HG02840 (cell line): ENCODE measurements around the gene TTC5.
"Not testable (repeated sequence)": the region's sequence is repeated elsewhere in the genome, so short reads cannot be mapped to it uniquely, and the experiment has no call there.

Experiments used
- ATAC-seq: cut with Tn5 transposase; IDR thresholded peaks from one replicate; pipeline ENCODE4 v1.9.1; 2021; ENCODE audit warnings: mild to moderate bottlenecking, moderate library complexity, moderate number of reproducible peaks; ENCODE audit not compliant: unreplicated experiment, low FRiP score

The TTC5 gene

GRCh38 chr14:20305265-20306078, at the start of gene TTC5:
Gene TTC5 (minus strand): TSS chr14:20305951. CDS start chr14:20305937, 14 bp downstream.
- peak; percentile 85 for ATAC-seq

DNA sequence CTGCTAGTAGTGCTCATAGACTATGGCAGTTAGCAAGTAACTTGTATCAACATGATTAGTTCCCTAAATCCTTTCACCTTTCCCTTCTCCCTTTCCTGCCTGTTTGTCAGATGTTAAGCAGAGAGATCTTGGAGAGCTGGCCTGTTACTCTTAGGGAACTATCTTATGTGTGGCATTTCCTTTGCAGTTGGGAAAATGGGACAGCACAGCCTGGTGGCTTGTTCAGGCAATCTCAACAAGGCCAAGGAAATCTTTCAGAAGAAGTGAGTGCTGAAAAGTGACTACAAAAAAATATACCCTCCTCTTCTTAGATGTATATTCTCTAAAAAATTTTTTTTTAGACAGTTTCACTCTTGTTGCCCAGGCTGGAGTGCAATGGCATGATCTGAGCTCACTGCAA, 45.1 kb upstream of the TTC5 start:
- no peak for ATAC-seq

DNA sequence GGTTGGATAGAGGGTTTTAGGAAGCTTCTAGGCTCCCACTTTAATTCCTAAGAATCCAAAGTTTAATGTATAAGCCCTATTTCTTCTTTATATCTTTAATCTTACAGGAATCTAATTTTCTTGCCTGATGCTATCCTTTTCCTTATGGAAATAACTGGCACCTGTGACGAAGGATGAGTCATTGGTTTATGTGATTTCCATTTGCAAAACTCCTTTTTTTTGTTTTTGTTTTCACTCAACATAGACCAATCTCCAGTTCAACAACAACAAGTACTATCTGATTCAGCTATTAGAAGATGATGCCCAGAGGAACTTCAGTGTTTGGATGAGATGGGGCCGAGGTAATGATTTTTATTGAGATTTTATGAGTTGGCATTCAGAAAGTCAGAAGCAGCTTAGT, 44.5 kb upstream of the TTC5 start:
- ATAC-seq: no peak

DNA sequence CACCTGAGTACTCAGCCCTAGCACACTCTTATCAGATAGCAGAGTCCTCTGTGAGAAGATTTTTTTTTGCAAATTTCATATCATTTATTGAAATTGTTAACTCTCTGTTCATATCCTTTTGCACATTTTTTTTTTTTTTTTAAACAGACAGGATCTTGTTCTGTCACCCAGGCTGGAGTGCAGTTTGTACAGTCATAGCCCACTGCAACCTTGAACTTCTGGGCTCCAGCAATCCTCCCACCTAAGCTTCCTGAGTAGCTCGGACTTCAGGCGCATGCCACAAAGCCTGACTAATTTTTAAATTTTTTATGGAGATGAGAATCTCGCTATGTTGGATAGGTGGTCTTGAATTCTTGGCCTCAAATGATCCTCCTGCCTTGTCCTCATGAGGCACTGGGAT, 42.0 kb upstream of the TTC5 start:
- ATAC-seq: no peak

DNA sequence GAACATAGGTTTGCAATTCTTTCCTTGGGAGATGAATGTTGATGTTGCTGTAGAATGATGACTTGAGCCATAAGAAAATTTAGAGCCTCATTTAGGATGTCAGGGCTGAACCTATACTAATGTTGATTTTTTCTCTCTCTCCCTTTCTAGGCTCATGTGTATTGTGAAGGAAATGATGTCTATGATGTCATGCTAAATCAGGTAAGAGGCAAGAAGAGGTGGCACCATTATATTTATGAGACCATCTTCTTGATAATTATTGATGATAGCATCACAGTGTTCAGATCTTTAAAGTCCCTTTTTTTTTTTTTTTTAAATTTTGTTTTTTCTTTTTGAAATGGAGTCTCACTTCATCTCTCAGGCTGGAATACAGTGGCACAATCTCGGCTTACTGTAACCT, 41.0 kb upstream of the TTC5 start:
- no peak for ATAC-seq

GRCh38 chr14:20345366-20345765, 39.6 kb upstream of the TTC5 start:
- no peak for ATAC-seq

DNA sequence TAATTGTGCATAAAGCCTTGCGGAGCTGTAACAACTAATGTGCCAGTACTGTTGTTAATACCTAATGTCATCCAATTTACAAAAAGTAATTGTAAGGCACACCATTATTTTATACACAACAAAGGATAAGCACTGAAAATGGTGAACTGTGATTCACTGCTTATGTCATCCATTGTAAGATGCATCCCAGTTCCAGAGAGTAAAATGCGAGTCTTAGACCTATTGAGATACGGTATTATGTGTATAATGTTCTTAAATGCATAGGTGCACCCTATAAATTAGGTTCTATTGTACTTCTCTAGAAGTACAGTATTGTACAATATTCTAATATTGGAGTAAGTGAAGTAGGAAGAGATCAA, 38.1 kb upstream of the TTC5 start:
- no peak for ATAC-seq

GRCh38 chr14:20343092-20343861, 37.5 kb upstream of the TTC5 start, which contains the start of gene PARP2:
Gene PARP2 (plus strand): TSS chr14:20343635. CDS start chr14:20343642, 7 bp downstream.
- peak; percentile 94 for ATAC-seq

DNA sequence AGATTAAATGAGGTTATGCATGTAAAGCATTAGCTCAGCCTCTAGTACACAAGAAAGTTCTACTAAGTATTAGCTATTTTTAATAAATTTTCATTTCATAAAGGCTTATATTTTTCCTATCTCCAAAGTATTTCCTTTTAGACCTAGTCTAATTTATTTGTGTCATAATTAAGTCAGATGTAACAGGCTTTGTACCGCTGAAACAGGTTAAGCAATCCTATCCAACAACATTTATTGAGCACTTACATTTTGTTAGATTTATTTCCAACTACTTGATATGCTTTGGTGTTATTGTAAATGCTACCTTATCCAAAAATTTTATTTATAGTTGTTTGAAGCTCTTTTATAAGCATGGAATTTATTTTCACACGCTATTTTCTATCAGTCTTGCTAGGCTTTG, 35.9 kb upstream of the TTC5 start:
- no peak for ATAC-seq

GRCh38 chr14:20341032-20341431, 35.3 kb upstream of the TTC5 start:
- not testable (repeated sequence) for ATAC-seq

DNA sequence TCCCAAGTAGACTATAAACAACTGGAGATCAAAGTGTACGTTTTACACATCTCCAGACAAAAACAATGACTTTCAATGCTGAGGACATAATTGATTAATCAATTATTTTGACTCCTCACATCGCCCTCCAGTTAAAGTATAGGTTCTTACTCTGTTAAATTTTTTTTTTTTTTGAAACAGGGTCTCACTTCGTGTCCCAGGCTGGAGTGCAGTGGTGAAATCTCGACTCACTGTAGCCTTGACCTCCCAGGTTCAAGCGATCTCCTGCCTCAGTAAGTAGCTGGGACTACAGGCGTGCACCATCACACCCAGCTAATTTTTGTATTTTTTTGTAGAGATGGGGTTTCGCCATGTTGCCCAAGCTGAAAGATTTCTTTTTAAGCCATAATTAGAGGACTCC, 28.3 kb upstream of the TTC5 start:
- ATAC-seq: no peak

- no peak for ATAC-seq
These were observed 27.7 kb upstream of the TTC5 start for GRCh38 chr14:20333494-20333841.

- ATAC-seq: peak; percentile 99
These were observed 27.2 kb upstream of the TTC5 start, which contains the start of gene CCNB1IP1 for GRCh38 chr14:20332788-20333493. Gene CCNB1IP1 (minus strand): TSS chr14:20333279. CDS start chr14:20316523, 16,756 bp downstream.

GRCh38 chr14:20332431-20332787, 26.7 kb upstream of the TTC5 start:
- ATAC-seq: no peak

DNA sequence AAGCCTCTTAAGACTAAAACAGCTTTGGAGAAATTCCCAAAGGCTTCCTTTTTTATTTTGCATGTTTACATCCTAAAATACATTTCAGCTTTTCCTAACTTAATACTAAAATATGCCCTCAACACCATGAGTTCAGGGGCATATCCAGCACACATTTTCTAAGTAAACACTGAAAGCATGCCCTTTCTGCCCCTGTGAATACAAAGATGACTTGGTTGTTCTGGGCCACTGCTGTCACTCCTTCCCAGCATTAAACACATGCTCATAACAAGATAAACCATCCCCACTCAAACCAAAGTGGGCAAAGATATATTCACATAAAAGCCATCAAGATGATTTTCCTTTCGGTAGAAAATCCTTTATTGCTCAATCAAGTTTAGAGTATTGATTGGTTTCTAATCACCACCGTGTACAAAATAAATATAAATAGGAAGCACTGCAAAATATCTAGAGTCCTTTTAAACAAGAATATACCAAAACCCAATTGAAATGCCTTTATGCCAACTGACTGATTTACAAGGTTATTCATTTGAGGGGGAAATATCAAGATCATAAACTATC, 25.4 kb upstream of the TTC5 start:
- ATAC-seq: no peak

DNA sequence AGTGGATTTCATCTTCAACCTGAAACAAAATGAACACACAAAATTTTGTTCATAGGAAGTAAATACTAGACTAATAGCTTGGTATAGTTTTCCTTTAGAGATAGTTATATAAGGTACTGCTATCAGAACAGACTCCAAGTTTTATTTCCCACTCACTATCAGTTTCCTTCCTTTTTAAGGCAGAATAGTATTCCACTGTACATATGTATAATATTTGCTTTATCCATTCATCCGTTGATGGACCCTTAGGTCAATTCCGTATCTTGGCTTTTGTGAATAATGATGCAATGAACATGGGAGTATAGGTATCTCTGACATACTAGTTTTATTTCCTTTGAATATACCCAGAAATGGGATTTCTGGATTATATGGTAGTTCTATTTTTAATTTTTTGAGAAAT, 23.6 kb upstream of the TTC5 start:
- ATAC-seq: no peak

DNA sequence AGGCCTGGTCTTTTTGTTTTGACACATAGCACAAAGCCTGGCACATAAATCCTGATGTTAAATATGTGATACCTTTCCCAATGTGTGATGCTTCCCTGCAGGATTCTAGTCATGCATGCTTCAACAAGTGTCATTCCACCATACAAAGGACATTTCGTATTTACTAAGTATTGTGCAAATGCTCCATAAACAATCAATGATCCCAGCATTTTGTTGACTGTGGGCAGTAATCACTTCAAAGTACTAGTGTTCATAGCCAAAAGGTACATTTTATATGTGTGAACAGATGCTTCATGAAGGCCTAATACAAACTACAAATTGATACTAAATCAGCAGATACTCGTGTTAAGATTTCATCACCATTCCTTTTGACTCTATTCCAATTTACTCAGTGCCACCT, 23.0 kb upstream of the TTC5 start:
- no peak for ATAC-seq

DNA sequence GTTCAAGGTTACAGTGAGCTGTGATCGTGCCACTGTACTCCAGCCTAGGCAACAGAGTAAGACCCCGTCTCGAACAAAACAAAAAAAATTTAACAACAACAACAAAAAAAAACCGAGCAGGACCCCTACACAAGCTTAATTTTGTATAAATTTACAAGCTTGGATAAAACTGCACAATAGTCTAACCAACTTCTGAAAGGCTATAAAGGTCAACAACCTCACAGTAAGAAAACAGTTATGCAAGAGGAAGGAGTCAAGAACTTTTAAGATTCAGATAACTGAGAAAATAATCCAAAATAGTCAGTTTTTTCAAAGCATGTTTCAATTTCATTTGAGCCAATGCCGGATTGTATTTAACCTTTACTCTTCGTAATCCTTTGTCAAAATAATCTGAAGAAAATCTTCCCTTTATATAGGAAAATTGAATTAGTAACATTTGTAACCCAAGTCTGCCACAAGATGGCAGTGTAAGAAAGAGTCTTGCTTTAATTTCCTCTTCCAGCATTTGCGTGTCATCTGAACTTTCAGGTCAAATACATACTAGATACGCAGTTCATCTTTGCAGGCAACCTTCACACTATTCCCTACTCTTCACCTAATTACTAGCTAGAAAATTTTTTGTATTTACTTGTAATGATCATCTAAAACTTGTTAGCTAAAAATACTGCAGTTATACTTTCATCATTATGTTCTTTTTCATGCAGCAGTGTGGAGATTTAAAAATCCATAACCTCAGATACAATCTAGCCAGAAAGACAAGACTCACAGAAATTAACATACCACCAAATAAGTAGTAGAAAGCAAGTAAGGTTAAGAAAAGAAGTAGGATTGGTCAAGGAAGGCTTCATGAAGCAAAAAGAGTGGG, 21.5 kb upstream of the TTC5 start:
- ATAC-seq: no peak

DNA sequence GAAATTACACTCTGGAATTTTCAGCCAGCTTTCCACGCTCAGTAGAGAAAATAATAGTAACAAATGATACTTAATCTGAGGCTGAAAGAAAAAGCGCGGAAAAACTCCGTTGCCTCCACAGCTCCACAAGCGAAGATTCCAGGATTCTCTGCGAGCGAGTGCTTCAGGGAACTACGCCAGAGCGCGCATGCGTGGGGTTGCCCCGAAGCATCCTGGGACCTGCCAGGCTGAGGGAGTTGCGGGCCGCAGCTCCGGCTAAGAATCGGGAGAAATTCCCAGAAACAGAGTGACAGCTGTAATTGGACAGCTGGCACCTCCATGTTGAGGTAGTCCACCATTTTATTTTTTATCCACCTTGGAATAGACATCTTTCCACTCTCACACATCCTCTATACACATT, 12.0 kb upstream of the TTC5 start:
- ATAC-seq: no peak

DNA sequence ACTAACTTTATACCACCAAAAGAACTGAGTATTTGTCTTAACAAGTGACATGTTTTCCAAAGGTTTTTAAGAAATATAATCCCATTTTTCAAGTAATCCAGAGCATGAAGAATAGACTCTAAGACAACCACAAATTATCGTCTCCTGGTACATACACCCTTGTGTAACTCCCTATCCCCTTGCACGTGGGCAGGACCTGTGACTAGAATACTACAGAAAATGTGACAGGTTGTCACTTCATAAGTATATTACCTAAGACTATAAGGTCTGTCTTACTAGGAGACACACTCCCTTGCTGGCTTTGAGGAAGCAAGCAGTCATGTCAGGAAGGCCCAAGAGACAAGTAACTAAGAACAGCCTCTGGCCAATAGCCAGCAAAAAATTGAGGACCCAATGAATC, 8.3 kb upstream of the TTC5 start:
- ATAC-seq: no peak
